ENCODE measurements around the gene SENP8.

The SENP8 gene

DNA sequence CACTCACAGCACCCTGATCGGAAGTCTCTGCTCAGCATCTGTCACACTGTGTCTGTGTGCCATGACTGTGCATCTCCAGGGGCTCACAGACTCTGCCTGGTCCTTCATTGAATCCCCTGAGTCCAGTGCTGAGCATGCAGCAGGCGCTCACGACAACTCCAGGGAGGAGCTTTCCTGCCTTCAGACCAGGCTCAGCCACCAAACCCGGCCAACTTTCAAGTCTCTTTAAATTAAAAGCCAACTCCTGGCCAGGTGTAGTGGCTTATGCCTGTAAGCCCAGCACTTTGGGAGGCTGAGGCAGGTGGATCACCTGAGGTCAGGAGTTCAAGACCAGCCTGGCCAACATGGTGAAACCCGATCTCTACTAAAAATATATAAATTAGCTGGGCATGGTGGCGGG is 55.2 kb downstream of the SENP8 start:
- Histone ChIP-seq H3K27me3 (ENCODE audit: low read depth, low read length) (peaks cover 24% of the 10 kb centered on the region), H2AFZ (ENCODE audit: low read depth, low read length) (no peak overlapping the region), H3K79me2 (ENCODE audit: low read length) (no peaks in the 10 kb centered on the region), H3K4me2 (ENCODE audit: low read length) (no peak overlapping the region), H3K4me1 (ENCODE audit: low read length) (peaks cover 4% of the 10 kb centered on the region; the same call in 1 of the 2 replicates), H3K9me3 (ENCODE audit: insufficient read depth, low read length) (no peaks in the 10 kb centered on the region), H3K9ac (ENCODE audit: low read length) (no peak overlapping the region), H3K4me3 (ENCODE audit: low read length) (no peak overlapping the region), H3K27ac (ENCODE audit: low read length) (no peak overlapping the region), H3K36me3 (replicated peaks; ENCODE audit: low read depth, low read length) (no peaks in the 10 kb centered on the region), H4K20me1 (ENCODE audit: insufficient read depth, low read length) (no peaks in the 10 kb centered on the region)
- no peak for TF ChIP-seq EZH2phosphoT487 (IDR thresholded peaks at IDR 0.05; ENCODE audit: low read depth)
- TF ChIP-seq, protein P1, sequence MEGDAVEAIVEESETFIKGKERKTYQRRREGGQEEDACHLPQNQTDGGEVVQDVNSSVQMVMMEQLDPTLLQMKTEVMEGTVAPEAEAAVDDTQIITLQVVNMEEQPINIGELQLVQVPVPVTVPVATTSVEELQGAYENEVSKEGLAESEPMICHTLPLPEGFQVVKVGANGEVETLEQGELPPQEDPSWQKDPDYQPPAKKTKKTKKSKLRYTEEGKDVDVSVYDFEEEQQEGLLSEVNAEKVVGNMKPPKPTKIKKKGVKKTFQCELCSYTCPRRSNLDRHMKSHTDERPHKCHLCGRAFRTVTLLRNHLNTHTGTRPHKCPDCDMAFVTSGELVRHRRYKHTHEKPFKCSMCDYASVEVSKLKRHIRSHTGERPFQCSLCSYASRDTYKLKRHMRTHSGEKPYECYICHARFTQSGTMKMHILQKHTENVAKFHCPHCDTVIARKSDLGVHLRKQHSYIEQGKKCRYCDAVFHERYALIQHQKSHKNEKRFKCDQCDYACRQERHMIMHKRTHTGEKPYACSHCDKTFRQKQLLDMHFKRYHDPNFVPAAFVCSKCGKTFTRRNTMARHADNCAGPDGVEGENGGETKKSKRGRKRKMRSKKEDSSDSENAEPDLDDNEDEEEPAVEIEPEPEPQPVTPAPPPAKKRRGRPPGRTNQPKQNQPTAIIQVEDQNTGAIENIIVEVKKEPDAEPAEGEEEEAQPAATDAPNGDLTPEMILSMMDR (IDR thresholded peaks at IDR 0.05; ENCODE audit: low read depth, low read length), result no peak

DNA sequence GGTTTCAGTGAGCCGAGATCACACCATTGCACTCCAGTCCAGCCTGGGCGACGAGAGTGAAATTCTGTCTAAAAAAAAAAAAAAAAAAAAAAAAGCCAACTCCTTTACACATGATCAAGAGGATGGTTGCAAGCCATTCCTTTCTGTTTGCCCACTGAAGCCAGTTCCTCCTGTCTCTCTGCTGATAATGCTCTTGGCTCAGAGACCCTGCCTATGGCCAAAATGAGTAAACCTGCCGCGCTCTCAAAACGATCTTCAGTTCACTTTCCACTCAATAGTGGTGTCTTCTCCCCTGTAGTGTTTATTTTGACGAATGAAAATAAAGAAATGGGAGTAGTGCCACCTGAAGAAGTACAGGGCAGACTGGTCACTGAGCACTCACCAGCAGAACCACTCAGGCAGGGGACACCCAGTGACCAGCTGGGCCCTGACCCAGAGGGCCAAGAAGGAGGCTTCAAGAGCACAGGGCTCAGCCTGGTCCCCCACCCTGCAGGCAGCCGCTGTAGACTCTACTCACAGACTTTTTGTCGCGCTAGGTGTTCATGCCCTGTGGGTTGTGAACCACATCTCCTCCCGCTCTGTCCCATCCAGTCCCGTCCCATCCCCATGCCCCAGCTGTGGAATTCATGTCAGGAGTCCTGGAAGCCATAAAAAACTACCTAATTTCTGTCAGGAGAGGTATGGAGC is 55.8 kb downstream of the SENP8 start:
- no peaks in the 10 kb centered on the region for H4K20me1 ChIP-seq (ENCODE audit: insufficient read depth, low read length)
- TF ChIP-seq EZH2phosphoT487 (IDR thresholded peaks at IDR 0.05; ENCODE audit: low read depth), result no peak
- TF ChIP-seq, protein P1 (IDR thresholded peaks at IDR 0.05; ENCODE audit: low read depth, low read length), result no peak
- H3K27ac ChIP-seq (ENCODE audit: low read length), result no peak overlapping the region
- H3K4me3 ChIP-seq (ENCODE audit: low read length), result no peak overlapping the region
- peaks cover 24% of the 10 kb centered on the region for H3K27me3 ChIP-seq (ENCODE audit: low read depth, low read length)
- no peak overlapping the region for H3K4me2 ChIP-seq (ENCODE audit: low read length)
- H3K9me3 ChIP-seq (ENCODE audit: insufficient read depth, low read length), result no peaks in the 10 kb centered on the region
- H3K79me2 ChIP-seq (ENCODE audit: low read length), result no peaks in the 10 kb centered on the region
- no peak overlapping the region for H2AFZ ChIP-seq (ENCODE audit: low read depth, low read length)
- no peaks in the 10 kb centered on the region for H3K36me3 ChIP-seq (replicated peaks; ENCODE audit: low read depth, low read length)
- H3K4me1 ChIP-seq (ENCODE audit: low read length), result peaks cover 4% of the 10 kb centered on the region; the same call in 1 of the 2 replicates
- H3K9ac ChIP-seq (ENCODE audit: low read length), result no peak overlapping the region

DNA sequence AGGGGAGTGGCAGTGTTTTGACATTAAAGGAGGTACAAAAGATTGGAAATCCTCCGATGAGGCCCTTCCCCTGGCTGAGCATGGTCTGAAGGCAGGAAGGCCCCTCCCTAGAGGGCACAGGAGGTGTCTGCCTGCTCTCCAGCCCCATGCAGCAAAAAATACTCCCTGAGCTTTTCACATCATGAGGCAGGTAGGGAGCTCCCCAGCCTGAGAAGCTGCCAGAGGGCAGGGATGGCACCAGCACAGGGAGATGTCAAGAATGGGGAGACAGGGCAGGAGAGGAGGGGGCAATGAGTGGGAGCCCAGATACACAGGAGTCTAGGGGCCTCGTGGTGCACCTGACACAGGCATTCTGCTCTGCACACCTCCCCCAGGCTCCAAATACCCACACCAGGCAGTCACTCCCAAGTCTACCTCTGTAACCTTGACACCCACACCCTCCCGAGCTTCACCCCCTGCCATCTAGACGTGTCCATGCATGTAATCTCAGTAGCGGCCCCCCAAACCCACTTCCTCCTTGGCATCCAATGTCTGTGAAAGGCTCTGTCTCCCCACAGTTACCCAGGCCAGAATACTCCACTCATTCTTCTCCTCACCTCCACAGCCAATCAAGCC is 56.5 kb downstream of the SENP8 start:
- Histone ChIP-seq H3K4me1 (ENCODE audit: low read length) (peaks cover 4% of the 10 kb centered on the region; the same call in 1 of the 2 replicates), H2AFZ (ENCODE audit: low read depth, low read length) (no peak overlapping the region), H3K4me3 (ENCODE audit: low read length) (no peak overlapping the region), H3K9me3 (ENCODE audit: insufficient read depth, low read length) (no peaks in the 10 kb centered on the region), H4K20me1 (ENCODE audit: insufficient read depth, low read length) (no peaks in the 10 kb centered on the region), H3K79me2 (ENCODE audit: low read length) (no peaks in the 10 kb centered on the region), H3K27me3 (ENCODE audit: low read depth, low read length) (peaks cover 24% of the 10 kb centered on the region), H3K4me2 (ENCODE audit: low read length) (no peak overlapping the region), H3K27ac (ENCODE audit: low read length) (no peak overlapping the region), H3K36me3 (replicated peaks; ENCODE audit: low read depth, low read length) (no peaks in the 10 kb centered on the region), H3K9ac (ENCODE audit: low read length) (no peak overlapping the region)
- no peak for TF ChIP-seq EZH2phosphoT487 (IDR thresholded peaks at IDR 0.05; ENCODE audit: low read depth)
- TF ChIP-seq, protein P1 (IDR thresholded peaks at IDR 0.05; ENCODE audit: low read depth, low read length), result no peak

DNA sequence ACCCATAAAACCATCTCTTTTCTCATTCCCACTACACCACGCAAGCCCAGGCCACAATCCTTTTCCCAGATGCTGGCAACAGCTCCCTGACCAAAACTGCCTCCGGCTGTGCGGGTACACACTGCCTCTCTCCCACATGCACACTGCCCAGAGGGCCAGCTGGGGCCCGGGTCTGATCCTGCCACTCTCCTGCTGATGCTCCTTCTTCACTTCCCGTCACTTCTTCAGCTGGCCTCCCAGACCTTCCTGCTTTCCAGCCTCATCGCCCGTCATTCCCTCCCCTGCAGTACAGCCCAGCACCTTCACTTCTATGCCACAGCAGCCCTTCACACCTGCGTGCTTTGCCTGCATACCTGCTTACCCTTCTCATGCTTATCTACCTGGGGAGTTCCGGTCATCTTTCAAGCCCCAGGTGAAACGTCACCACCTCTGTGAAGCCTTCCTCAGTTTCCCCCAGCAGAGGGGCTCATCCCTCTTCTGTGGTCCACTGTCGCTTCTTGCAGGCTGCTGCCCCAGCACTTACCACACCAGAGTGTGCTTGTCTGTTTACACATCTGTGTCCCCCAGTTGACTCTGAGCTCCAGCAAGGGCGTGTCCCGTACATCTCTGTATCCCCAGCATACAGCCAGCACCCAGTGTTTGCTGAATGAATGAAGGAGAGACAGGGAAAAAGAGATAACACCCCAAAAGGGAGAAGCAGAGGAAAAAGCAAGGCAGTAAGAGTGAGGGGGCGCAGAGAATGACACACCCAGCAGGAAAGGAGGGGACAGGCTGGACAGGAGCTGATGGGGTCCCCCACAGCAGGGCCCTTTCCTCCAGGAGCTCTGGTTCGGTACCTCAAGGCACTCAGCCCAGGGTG is 57.2 kb downstream of the SENP8 start:
- TF ChIP-seq, protein P1 (IDR thresholded peaks at IDR 0.05; ENCODE audit: low read depth, low read length), result no peak
- no peak for TF ChIP-seq EZH2phosphoT487 (IDR thresholded peaks at IDR 0.05; ENCODE audit: low read depth)
- Histone ChIP-seq H3K27ac (ENCODE audit: low read length) (no peak overlapping the region), H3K9me3 (ENCODE audit: insufficient read depth, low read length) (no peaks in the 10 kb centered on the region), H3K79me2 (ENCODE audit: low read length) (no peaks in the 10 kb centered on the region), H3K4me2 (ENCODE audit: low read length) (no peak overlapping the region), H3K4me3 (ENCODE audit: low read length) (no peak overlapping the region), H3K27me3 (ENCODE audit: low read depth, low read length) (peaks cover 24% of the 10 kb centered on the region), H4K20me1 (ENCODE audit: insufficient read depth, low read length) (no peaks in the 10 kb centered on the region), H3K4me1 (ENCODE audit: low read length) (peaks cover 4% of the 10 kb centered on the region; the same call in 1 of the 2 replicates), H2AFZ (ENCODE audit: low read depth, low read length) (no peak overlapping the region), H3K9ac (ENCODE audit: low read length) (no peak overlapping the region), H3K36me3 (replicated peaks; ENCODE audit: low read depth, low read length) (no peaks in the 10 kb centered on the region)
